Stimulated activated CD8-positive, alpha-beta memory T cell treated with anti-CD3 and anti-CD28 coated beads, Interleukin-15, amount 100 ng/mL, for 24 hours (primary cell): ENCODE measurements around the gene LUM.

ENCODE experiments used
- DNase-seq: peaks from one replicate; pipeline ENCODE4 v3.0.0-alpha.2; 2020; ENCODE audit warnings: low read depth

Gene LUM

GRCh38 chr12:91074851-91075250 lies 36.4 kb downstream of the LUM start:
- no peak for DNase-seq

GRCh38 chr12:91074154-91074709 lies 37.1 kb downstream of the LUM start:
- DNase-seq: no peak

GRCh38 chr12:91073426-91073825 lies 37.9 kb downstream of the LUM start:
- DNase-seq: no peak

GRCh38 chr12:91072931-91073330 lies 38.4 kb downstream of the LUM start:
- no peak for DNase-seq

GRCh38 chr12:91070936-91071335 lies 40.4 kb downstream of the LUM start:
- DNase-seq: no peak

GRCh38 chr12:91065396-91065795 lies 45.9 kb downstream of the LUM start:
- no peak for DNase-seq

GRCh38 chr12:91064640-91065039 lies 46.7 kb downstream of the LUM start:
- DNase-seq: no peak

- DNase-seq: no peak
Observed at GRCh38 chr12:91061091-91061490, 50.2 kb downstream of the LUM start.

- DNase-seq: no peak
Observed at GRCh38 chr12:91059211-91059610, 52.1 kb downstream of the LUM start.

GRCh38 chr12:91058786-91059185 lies 52.5 kb downstream of the LUM start:
- no peak for DNase-seq

- no peak for DNase-seq
Observed at GRCh38 chr12:91057368-91058165, 53.7 kb downstream of the LUM start, which contains the start of gene KERA. Gene KERA (minus strand): TSS chr12:91058024. CDS start chr12:91056281, 1,743 bp downstream.

- no peak for DNase-seq
Observed at GRCh38 chr12:91056488-91056887, 54.8 kb downstream of the LUM start.

- no peak for DNase-seq
Observed at GRCh38 chr12:91055976-91056375, 55.3 kb downstream of the LUM start.

- DNase-seq: no peak
Observed at GRCh38 chr12:91053951-91054715, 57.2 kb downstream of the LUM start.
